CD4-positive, alpha-beta T cell treated with Interferon gamma for 1 hour (primary cell): Measurements from ENCODE around the gene FBP2.
"Not testable (repeated sequence)": the region's sequence is repeated elsewhere in the genome, so short reads cannot be mapped to it uniquely, and the experiment has no call there.

Experiments used
- DNase-seq: peaks from one replicate; pipeline ENCODE4 v3.0.0-alpha.2; 2020

FBP2 gene

GRCh38 chr9:94554439-94555331 lies 38.9 kb downstream of the FBP2 start, which contains the start of gene PCAT7:
PCAT7 (plus strand) TSS chr9:94555083.
- DNase-seq, result no peak

- no peak for DNase-seq
Observed at GRCh38 chr9:94554078-94554438, 39.6 kb downstream of the FBP2 start.

GRCh38 chr9:94553029-94553938 lies 40.3 kb downstream of the FBP2 start:
- no peak for DNase-seq

- DNase-seq, result no peak
Observed at GRCh38 chr9:94545940-94546339, 47.7 kb downstream of the FBP2 start.

GRCh38 chr9:94544335-94544734 lies 49.3 kb downstream of the FBP2 start:
- not testable (repeated sequence) for DNase-seq

- DNase-seq, result no peak
Observed at GRCh38 chr9:94538908-94539307, 54.7 kb downstream of the FBP2 start.

- DNase-seq, result no peak
Observed at GRCh38 chr9:94534901-94535300, 58.7 kb downstream of the FBP2 start.

- DNase-seq, result no peak
Observed at GRCh38 chr9:94533601-94534000, 60.0 kb downstream of the FBP2 start.

GRCh38 chr9:94533155-94533554 lies 60.5 kb downstream of the FBP2 start:
- no peak for DNase-seq

- DNase-seq, result no peak
Observed at GRCh38 chr9:94528886-94529285, 64.7 kb downstream of the FBP2 start.

GRCh38 chr9:94526951-94527350 lies 66.7 kb downstream of the FBP2 start:
- DNase-seq, result no peak

- DNase-seq, result no peak
Observed at GRCh38 chr9:94526271-94526670, 67.4 kb downstream of the FBP2 start.

GRCh38 chr9:94525396-94526035 lies 68.1 kb downstream of the FBP2 start:
- DNase-seq, result no peak

- no peak for DNase-seq
Observed at GRCh38 chr9:94517254-94517653, 76.4 kb downstream of the FBP2 start.

GRCh38 chr9:94514722-94515121 lies 78.9 kb downstream of the FBP2 start:
- no peak for DNase-seq

- no peak for DNase-seq
Observed at GRCh38 chr9:94511955-94512265, 81.7 kb downstream of the FBP2 start.

GRCh38 chr9:94511134-94511954 lies 82.3 kb downstream of the FBP2 start:
- DNase-seq, result no peak
